Mesendoderm (in vitro differentiated cells): ENCODE measurements around the gene CPD.
"Not testable (repeated sequence)": the region's sequence is repeated elsewhere in the genome, so short reads cannot be mapped to it uniquely, and the experiment has no call there.

ENCODE experiments used
- DNase-seq: peaks from one replicate; pipeline ENCODE4 v3.0.0; 2013
- H2AK5ac ChIP-seq: 2 replicates; pipeline ENCODE4 v1.6.1; 2013; ENCODE audit warnings: low read length, inconsistent platforms
- H2BK120ac ChIP-seq: 2 replicates; pipeline ENCODE4 v1.6.1; 2013; ENCODE audit warnings: low read depth, mild to moderate bottlenecking, low read length, moderate library complexity, mixed read lengths
- H2BK15ac ChIP-seq: replicated peaks from 2 replicates; pipeline ENCODE4 v1.6.1; 2013; ENCODE audit warnings: low read depth, mild to moderate bottlenecking, moderate library complexity
- H2BK5ac ChIP-seq: 2 replicates; pipeline ENCODE4 v1.6.1; 2013; ENCODE audit warnings: low read length, inconsistent platforms
- H3K18ac ChIP-seq: 2 replicates; pipeline ENCODE4 v1.6.1; 2013; ENCODE audit warnings: mild to moderate bottlenecking, low read length, mixed read lengths
- H3K23ac ChIP-seq: one replicate; pipeline ENCODE4 v1.6.1; 2013; ENCODE audit warnings: low read length
- H3K27ac ChIP-seq: 2 replicates; pipeline ENCODE4 v1.5.1; 2013; ENCODE audit warnings: low read depth, mild to moderate bottlenecking, inconsistent platforms, low read length, moderate library complexity
- H3K27me3 ChIP-seq: 2 replicates; pipeline ENCODE4 v1.6.1; 2013; ENCODE audit warnings: low read length, control low read depth, mild to moderate bottlenecking, inconsistent platforms; ENCODE audit not compliant: insufficient read depth, poor library complexity
- H3K36me3 ChIP-seq: 2 replicates; pipeline ENCODE4 v1.6.1; 2013; ENCODE audit warnings: low read length, inconsistent platforms; ENCODE audit not compliant: control insufficient read depth, insufficient read depth
- H3K4ac ChIP-seq: one replicate; pipeline ENCODE4 v1.6.1; 2013; ENCODE audit warnings: low read depth, mild to moderate bottlenecking, low read length, moderate library complexity
- H3K4me1 ChIP-seq: 2 replicates; pipeline ENCODE4 v1.6.1; 2013; ENCODE audit warnings: low read depth, low read length, inconsistent platforms; ENCODE audit not compliant: control insufficient read depth
- H3K4me2 ChIP-seq: 2 replicates; pipeline ENCODE4 v1.6.1; 2013; ENCODE audit warnings: low read length
- H3K4me3 ChIP-seq: 2 replicates; pipeline ENCODE4 v1.5.1; 2013; ENCODE audit warnings: mild to moderate bottlenecking, low read length
- H3K56ac ChIP-seq: one replicate; pipeline ENCODE4 v1.6.1; 2013; ENCODE audit warnings: low read length
- H3K79me1 ChIP-seq: 2 replicates; pipeline ENCODE4 v1.6.1; 2013; ENCODE audit warnings: low read length, inconsistent platforms
- H3K79me2 ChIP-seq: 2 replicates; pipeline ENCODE4 v1.6.1; 2013; ENCODE audit warnings: mild to moderate bottlenecking, low read length; ENCODE audit not compliant: control insufficient read depth, insufficient read depth
- H3K9ac ChIP-seq: 2 replicates; pipeline ENCODE4 v1.6.1; 2013; ENCODE audit warnings: low read length, inconsistent platforms
- H4K5ac ChIP-seq: one replicate; pipeline ENCODE4 v1.6.1; 2013; ENCODE audit warnings: low read length
- H4K8ac ChIP-seq: one replicate; pipeline ENCODE4 v1.6.1; 2013; ENCODE audit warnings: low read depth, mild to moderate bottlenecking, control low read depth, low read length, moderate library complexity
- WGBS: extraction: QIAGEN DNeasy Blood & Tissue Kit; methylation state at CpG from one replicate; pipeline ENCODE4 v1.1.7; 2013; ENCODE audit warnings: low lambda C conversion rate, missing lambda C conversion rate; ENCODE audit not compliant: insufficient coverage; ENCODE audit errors: extremely low coverage; 5-methylcytosine and 5-hydroxymethylcytosine counted together

Gene CPD

GRCh38 chr17:30401097-30401496, 22.4 kb downstream of the CPD start:
- Histone ChIP-seq H3K4ac (no peak overlapping the region), H3K18ac (no peak overlapping the region), H2BK5ac (no peak overlapping the region), H3K9ac (no peak overlapping the region), H4K8ac (no peak overlapping the region), H3K27me3 (no peaks in the 10 kb centered on the region), H2AK5ac (no peak overlapping the region), H2BK15ac (no peak overlapping the region), H4K5ac (no peak overlapping the region), H3K4me2 (no peak overlapping the region), H3K27ac (no peak overlapping the region), H3K36me3 (no peaks in the 10 kb centered on the region), H3K79me1 (no peaks in the 10 kb centered on the region), H3K4me3 (no peak overlapping the region), H3K79me2 (no peaks in the 10 kb centered on the region), H3K4me1 (no peaks in the 10 kb centered on the region), H3K23ac (no peak overlapping the region), H2BK120ac (no peak overlapping the region), H3K56ac (no peak overlapping the region)
- WGBS, result no CpG with 5 or more reads among the region's 1 CpG
- DNase-seq, result no peak

GRCh38 chr17:30405161-30405560, 26.4 kb downstream of the CPD start:
- Histone ChIP-seq H3K56ac (no peak overlapping the region), H3K4me3 (no peak overlapping the region), H4K5ac (no peak overlapping the region), H3K27me3 (no peaks in the 10 kb centered on the region), H3K27ac (no peak overlapping the region), H3K36me3 (no peaks in the 10 kb centered on the region), H3K9ac (no peak overlapping the region), H3K4ac (no peak overlapping the region), H3K23ac (no peak overlapping the region), H2BK120ac (no peak overlapping the region), H2BK5ac (no peak overlapping the region), H3K79me1 (no peaks in the 10 kb centered on the region), H2AK5ac (no peak overlapping the region), H2BK15ac (no peak overlapping the region), H3K4me1 (no peaks in the 10 kb centered on the region), H3K4me2 (no peak overlapping the region), H4K8ac (no peak overlapping the region), H3K79me2 (no peaks in the 10 kb centered on the region), H3K18ac (no peak overlapping the region)
- DNase-seq, result peak; percentile 93

GRCh38 chr17:30410627-30411026, 31.9 kb downstream of the CPD start:
- H3K27ac ChIP-seq, H3K23ac ChIP-seq, H3K4me1 ChIP-seq, H2BK120ac ChIP-seq, H3K36me3 ChIP-seq, H3K4me3 ChIP-seq, H3K79me2 ChIP-seq, H3K4me2 ChIP-seq, H2AK5ac ChIP-seq, H3K56ac ChIP-seq, H3K9ac ChIP-seq, H2BK15ac ChIP-seq, H3K18ac ChIP-seq, DNase-seq, H3K4ac ChIP-seq, H4K5ac ChIP-seq, H4K8ac ChIP-seq, H3K79me1 ChIP-seq, H2BK5ac ChIP-seq, H3K27me3 ChIP-seq: not testable (repeated sequence)
- no CpG with 5 or more reads among the region's 2 CpGs for WGBS

GRCh38 chr17:30412008-30412496, 33.3 kb downstream of the CPD start:
- not testable (repeated sequence) for H3K27me3 ChIP-seq, H3K4me3 ChIP-seq, H3K23ac ChIP-seq, H3K36me3 ChIP-seq, H2BK15ac ChIP-seq, H3K79me2 ChIP-seq, H2BK120ac ChIP-seq, H3K56ac ChIP-seq, H3K27ac ChIP-seq, H3K18ac ChIP-seq, H4K8ac ChIP-seq, H3K9ac ChIP-seq, H3K79me1 ChIP-seq, H2AK5ac ChIP-seq, H4K5ac ChIP-seq, DNase-seq, H3K4ac ChIP-seq, H2BK5ac ChIP-seq, H3K4me2 ChIP-seq, H3K4me1 ChIP-seq
- no CpG with 5 or more reads among the region's 3 CpGs for WGBS

DNA sequence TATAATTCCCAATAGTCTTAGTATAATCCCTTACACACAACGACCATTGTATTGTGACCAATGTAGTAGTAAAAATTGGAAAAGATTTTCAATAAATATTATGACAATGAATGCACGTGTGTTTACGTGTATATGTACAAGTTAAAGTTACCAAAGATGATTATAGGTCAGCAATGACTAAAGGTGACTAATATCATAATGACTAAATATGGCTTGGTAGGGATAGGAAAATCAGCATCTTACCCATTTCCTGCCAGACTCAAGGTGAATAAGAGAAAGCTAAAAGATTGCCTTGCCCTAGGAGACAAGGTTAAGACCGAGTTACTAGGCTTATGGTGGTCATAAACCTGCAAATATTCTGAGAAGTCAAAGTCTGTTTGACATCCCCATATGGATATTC, 34.4 kb downstream of the CPD start:
- no peaks in the 10 kb centered on the region for H3K4me1 ChIP-seq
- WGBS, result no CpG with 5 or more reads among the region's 4 CpGs
- no peak overlapping the region for H3K4ac ChIP-seq

GRCh38 chr17:30414486-30414885, 35.8 kb downstream of the CPD start:
- Histone ChIP-seq H4K8ac (no peak overlapping the region), H3K4me2 (no peak overlapping the region), H3K27me3 (no peaks in the 10 kb centered on the region), H3K4me1 (no peaks in the 10 kb centered on the region), H3K9ac (no peak overlapping the region), H3K79me2 (no peaks in the 10 kb centered on the region), H3K4me3 (no peak overlapping the region), H3K79me1 (peaks cover 2% of the 10 kb centered on the region), H2BK120ac (no peak overlapping the region), H3K56ac (no peak overlapping the region), H4K5ac (no peak overlapping the region), H2BK5ac (no peak overlapping the region), H2BK15ac (no peak overlapping the region), H3K27ac (no peak overlapping the region), H3K4ac (no peak overlapping the region), H2AK5ac (no peak overlapping the region), H3K18ac (no peak overlapping the region), H3K23ac (no peak overlapping the region), H3K36me3 (no peaks in the 10 kb centered on the region)
- no peak for DNase-seq
- no CpG with 5 or more reads among the region's 4 CpGs for WGBS

More for the DNA sequence above, 34.4 kb downstream of the CPD start:
- Histone ChIP-seq H3K18ac (no peak overlapping the region), H3K4me3 (no peak overlapping the region), H3K9ac (no peak overlapping the region), H4K8ac (no peak overlapping the region), H4K5ac (no peak overlapping the region), H3K36me3 (no peaks in the 10 kb centered on the region), H2BK15ac (no peak overlapping the region), H2BK120ac (no peak overlapping the region), H3K4me2 (no peak overlapping the region), H3K56ac (no peak overlapping the region), H2BK5ac (no peak overlapping the region), H3K27me3 (no peaks in the 10 kb centered on the region), H3K23ac (no peak overlapping the region), H2AK5ac (no peak overlapping the region), H3K79me1 (peaks cover 2% of the 10 kb centered on the region), H3K79me2 (no peaks in the 10 kb centered on the region), H3K27ac (no peak overlapping the region)
- no peak for DNase-seq
